NCI-H1694 (cell line): ENCODE data around the gene TRPC5OS.

Experiments used
- DNase-seq: peaks from one replicate; lab custom pipeline; 2025; lab: John Stamatoyannopoulos, UW

TRPC5OS gene

DNA sequence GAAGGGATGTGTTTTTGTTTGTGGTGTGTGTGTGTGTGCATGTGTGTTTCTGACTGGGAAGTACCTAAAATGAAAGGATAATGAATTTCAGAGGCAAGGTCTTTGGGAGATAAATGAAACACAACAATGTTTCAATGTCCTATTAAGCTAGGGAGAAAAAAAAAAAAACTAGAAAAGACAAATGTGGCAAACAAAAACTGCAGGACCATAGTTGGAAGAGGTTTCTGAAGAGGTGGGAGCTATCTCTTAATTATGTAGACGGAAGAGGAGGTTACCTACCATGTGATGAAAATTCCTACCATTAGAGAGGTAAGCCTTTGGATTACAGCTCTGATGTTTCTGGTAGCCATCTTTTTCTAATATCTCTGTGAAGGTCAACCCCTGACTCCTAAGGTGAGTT is at the start of gene TRPC5OS:
TRPC5OS (plus strand) TSS at position 301 of the 400 bp plus-strand sequence. CDS start 25,669 bp downstream, outside the sequence.
- no peak for DNase-seq

DNA sequence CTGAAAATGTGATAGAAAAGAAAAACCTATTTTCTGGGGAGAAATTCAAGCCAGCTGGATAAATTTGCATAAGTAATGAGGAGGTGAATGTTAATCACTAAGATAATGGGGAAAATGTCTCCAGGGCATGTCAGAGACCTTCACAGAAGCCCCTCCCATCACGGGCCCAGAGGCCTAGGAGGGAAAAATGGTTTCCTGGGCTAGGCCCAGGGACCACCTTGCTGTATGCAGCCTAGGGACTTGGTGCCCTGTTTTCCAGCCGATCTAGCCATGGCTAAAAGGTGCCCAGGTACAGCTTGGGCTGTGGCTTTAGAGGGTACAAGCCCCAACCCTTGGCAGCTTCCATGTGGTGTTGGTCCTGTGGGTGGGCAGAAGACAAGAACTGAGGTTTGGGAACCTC is 46.6 kb upstream of the TRPC5OS start:
- DNase-seq = no peak

DNA sequence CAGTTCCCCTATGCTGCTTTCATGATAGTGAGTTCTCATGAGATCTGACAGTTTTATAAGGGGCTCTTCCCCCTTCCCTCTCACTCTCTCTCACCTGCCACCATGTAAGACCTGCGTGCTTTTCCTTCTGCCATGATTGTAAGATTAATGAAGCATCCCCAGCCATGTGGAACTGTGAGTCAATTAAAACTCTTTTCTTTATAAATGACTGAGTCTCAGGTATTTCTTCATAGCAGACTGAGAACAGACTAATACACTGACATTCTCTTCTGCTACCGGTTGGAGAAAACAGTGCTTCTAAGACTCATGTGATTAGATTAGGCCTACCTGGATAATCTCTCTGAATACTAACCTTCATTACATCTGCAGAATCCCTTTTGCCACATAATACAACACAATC is 45.4 kb upstream of the TRPC5OS start:
- DNase-seq = no peak

DNA sequence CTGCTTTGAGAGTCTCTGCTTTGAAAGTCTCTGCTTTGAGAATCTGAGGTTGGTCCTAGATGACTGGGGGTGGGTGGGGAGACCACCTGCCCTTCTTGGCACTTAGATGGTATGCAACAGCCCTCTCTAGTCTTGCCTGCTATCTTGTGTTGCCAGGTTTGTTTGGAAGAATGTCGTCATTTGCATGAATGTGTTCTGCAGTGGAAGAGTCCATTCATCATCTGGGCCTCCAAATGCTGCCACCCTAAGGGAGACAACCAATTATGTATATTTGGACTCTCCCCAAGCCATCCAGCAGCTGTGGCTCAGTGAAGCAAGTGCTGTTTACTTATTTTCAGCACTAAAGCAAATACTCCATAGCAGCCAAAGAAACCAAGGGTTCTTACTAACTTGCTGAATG is 44.6 kb upstream of the TRPC5OS start:
- DNase-seq = peak; percentile 56

DNA sequence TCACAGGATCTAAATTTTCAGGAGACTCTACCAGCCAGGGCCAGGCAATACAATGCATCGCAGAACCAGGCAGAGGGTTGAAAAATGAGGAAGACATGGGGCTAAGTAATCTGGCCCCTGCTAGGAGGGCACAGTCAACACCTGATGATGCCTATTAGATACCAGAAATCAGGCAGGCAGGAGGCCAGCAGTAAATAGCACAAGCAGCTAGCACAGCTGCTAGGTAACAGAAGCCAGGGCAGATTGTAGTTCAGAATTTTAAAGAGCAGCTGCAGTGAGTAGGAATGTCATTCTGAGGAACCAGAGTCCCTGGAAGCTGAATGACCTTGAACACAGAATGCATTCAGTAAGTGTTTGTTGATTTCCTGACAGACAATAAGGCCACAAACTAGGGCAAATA is 38.8 kb upstream of the TRPC5OS start:
- peak; percentile 72 for DNase-seq

DNA sequence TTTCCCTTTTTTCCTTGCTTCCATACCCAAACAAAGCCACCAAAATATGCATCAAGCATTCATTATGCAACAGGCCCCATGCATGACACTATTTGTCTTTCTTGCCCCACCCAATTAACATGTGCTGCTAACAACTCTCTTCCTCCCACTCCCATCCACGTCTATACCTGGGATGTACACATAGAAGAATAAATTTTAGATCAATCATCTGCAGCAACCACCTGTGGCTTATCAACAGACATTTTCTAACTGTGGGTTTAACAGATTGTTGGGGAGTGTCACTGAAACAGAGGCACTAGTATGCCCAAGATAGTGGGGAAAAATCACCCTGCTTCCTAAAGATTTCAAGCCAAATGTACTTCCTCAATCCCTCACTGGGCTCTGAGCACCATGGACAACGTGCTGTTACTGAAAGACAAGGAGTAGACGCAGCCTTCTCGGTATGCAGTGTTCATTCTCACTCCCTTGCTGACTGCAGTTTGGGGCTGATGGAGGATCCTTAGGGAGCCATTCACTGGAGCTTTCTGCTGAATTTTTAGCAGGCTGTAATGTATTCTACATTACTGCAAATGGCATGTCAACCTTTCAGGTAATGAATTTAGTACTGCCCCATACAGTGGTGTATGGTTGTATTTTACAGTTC is 28.4 kb upstream of the TRPC5OS start:
- DNase-seq = no peak

DNA sequence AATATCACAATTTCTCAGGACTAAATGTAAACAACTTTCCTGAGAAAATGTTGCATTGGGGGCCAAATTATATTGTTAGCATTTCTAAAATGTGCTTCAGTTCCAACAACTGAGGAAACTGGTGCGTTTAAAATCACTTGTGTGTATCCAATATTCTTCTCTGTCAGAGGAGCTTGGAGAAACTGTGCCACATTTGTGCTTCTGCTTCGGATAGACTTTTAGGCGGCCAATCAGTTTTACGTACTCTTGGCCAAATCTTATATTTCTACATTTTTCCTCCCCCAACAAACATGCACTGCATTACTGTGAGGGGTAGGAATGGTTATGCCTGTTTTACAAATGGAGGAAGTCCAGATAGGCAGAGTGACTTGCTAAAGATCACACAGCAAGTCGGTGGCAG is 27.4 kb upstream of the TRPC5OS start:
- no peak for DNase-seq

DNA sequence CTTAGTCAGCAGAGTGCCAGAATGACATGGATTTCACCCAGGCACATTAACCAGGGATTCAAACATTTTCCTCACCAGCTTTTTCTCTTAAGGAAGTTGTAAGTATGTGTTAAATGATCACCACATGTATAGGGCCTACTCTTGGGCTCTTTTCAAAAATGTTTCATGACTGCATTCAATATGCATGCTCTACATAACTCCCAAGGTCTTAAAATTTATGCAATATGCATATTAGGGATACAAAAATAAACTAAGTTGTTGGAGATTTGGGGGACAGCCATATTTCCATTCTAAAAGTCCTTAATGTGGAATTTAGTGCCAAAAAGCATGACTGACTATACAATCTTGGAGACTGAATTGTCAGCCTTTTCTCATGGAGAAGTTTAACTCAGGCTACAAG is 25.0 kb upstream of the TRPC5OS start:
- DNase-seq = no peak

DNA sequence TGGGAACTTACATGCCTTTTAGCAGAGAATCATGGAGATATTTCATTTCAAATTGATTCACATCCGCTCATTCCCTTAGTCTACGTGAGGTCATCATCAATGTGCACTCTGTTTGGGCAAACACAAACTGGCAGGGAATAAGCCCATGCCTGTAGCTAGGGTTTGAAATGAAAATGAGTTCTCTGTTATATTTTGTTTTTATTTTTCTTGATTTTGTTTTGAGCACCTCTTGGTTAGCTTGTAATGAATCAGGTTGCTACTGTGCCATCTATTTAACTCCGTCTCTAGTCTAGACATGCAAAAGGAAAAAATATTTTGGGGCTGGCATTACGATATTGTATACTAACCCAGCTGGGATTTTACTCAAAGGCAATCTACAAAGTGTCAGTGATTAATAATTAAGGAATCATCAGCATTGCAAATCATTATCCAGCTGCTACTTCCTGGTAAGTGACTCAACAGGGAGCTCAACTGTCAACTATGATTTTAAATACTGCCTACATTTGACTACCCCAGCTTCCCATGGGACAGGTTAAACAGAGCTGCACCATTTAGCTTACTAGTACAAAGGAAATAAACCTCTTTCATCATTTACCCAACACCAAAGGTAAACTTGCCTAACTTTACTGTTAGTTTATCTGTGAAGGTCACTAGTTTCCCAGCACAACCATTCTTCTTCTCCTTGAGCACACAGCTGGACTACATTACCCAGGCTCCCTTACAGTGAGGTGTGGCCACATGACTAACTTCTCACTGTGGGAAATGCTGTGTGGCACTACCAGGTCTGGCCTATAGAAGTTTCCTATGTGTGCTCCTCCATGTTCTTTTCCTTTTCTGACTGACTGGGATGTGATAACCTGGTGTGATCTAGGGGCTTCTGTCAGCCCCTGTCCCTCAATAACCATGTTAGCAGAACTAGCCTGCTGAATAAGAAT is 21.2 kb upstream of the TRPC5OS start:
- no peak for DNase-seq

DNA sequence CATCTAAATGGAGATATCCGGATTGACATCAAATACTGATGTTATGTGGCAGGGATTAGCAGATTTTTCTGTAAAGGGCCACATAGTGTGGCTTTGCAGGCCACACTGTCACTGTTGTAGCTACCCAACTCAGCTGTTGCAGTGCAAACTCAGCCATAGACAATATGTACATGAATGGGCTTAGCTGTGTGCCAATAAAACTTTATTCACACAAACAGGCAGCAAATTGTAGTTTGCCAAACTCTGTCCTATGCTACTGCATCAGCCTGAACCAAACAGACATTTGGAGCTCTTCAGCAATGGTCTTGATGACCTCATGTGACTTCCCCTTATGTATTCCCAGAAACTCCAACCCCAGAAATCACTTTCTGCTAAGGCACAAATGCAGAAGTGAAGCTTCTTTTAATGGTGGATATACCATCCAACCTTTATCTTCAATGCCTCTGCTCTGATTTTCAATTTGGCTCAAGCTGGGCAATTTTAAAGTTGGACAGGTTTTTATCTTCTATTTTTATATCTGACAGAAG is 18.4 kb upstream of the TRPC5OS start:
- DNase-seq = no peak

DNA sequence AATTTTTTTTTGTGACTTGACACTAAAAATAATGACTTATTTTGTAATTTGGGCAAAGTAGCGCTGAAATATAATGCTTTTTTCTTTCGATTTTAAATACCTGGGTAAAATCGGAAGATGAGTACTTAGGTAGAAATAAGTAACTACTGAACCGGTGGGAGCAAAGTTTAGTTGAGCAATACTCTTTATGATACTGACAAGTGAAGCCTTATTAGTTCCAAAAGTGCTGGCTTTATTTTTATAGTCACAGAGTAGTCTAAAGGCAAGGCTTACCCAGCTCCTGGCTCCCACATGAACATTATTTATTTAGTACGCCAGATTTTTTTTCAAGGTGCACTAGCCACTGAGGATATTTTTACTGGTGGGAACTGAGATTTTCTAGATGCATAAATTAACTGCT is 14.4 kb upstream of the TRPC5OS start:
- no peak for DNase-seq

DNA sequence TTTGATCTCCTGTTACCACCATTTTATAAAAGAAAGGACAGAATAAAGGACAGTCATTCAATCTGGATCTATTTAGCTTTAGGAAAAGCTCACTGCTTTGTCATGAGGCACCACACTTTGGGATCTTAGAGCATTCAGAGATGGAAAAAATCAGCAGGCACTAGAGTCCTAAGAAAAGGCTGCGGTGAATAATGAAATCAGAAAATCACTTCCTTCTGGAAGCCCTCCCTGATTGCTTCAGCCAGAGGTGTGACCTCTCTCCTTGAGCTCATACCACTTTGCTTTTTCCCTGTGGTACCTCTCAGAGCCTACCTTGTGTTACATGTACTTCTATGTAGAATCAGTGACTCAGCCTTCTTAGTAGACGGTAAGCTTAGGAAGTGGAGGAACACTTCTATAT is 8.7 kb upstream of the TRPC5OS start:
- no peak for DNase-seq

DNA sequence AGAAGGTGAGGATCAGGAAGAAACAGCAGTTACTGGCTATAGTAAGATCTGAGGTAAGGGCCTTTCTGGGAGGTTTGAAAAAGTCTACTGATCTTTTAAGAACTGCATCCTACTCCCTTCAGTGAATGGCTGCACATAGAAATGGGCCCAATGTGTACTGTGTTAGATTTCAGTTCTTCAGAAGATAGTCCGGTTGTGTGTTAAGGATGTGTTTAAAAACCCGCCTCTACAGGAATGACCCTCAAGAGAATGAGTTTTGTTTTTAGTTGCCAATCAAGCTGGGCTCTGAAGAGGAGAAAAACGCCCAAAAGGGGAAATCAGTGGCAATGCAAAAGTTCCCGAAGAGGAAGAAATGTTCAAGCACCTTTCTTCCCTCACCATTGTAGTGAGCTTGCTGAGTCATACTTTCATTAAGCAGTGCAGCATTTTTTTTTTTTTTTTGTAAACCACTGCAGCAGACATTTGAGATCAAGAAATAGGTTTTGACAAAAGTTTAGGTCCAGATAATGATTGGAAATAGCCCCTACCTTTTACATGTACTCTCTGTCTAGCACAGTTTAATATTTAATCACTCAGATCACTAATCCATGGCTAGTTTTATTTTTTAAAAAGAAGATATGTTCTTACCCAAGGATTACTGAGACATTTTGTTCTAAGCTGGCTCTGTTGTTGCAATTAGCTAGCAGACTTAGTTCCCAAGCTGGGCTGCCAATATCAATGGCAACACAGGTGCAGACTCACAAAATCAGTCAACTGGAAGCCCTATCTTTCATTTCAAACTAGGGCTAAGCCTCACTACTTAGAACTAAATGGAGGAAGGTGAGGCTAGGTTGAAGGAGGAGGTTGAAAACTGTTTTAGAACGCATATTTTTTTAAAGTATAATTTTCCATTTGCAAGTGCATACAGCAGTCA is 7.0 kb upstream of the TRPC5OS start:
- no peak for DNase-seq

DNA sequence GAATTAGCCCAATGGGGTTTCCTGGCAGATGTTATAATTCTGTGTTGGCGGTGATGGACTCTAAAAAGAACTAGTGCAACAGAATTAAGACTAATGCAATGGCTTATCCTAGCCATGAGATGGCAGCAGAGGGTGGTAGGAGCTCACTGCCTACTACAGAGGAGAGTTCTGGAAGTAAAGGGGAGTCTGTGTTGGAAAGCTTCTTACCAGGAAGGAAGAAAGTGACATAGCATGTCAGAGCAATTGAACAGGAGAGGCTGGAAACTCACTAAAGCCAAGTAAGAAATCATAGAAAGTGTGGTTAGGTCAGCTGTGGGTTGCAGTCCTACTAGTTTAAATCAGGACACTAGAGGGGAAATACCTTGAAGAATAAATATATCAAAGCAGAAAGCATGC is 6.3 kb upstream of the TRPC5OS start:
- DNase-seq = peak; percentile 32

DNA sequence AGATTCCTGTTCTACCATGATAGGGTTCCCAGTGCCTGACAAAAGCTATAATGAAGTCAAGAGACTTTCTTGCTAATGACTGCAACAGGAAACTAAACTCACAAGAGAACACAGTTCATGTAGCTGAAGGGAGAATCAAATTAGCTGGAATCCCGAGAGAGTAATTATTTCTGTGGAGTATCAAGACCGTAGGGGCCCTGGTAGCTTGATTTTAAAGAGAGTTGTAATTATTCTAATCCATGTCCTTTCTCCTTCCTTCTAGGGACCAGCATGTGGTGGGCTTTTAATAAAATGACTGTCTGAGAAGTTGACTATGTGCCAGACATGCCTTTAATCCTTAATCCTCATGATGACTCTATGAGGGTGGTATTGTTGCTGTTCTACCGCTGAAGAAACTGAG is 1.7 kb upstream of the TRPC5OS start:
- DNase-seq = no peak

DNA sequence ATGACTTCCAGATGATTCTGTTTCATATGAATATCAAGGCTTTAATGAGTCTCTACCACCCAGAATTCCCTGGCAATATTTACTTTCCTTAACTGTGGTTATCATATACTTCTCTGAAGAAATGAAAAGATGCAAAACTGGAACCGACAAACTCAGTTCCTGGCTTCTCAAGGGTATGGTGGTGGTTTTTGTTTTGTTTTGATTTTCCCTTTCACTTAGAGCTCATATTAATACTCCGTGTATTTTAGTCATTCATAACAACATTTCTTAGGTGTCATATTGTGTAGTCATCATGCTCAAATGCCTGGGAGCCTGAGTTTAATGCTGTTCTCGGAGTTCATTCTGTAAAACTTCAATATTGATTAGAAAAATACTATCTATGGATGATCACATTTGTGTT is 665 bp downstream of the TRPC5OS start:
- DNase-seq = no peak

DNA sequence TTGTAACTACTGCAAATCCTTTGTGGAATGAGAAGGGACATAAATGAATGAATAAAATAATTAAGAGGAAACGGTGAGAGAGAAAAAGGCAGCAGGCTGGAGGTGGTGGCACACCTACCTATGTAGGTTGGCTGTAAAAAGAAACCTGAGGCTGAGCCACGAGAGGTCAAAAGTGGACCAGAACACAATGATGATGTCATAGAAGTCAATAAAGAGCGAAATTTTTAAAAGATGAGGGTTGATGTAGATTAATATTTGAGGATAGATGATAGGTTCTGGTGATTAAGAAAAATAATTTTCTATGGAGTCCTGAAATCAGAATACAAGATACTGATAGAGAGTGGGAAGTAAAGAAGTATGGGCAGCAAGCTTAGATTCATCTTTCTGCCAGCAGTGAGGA is 1.7 kb downstream of the TRPC5OS start:
- no peak for DNase-seq

DNA sequence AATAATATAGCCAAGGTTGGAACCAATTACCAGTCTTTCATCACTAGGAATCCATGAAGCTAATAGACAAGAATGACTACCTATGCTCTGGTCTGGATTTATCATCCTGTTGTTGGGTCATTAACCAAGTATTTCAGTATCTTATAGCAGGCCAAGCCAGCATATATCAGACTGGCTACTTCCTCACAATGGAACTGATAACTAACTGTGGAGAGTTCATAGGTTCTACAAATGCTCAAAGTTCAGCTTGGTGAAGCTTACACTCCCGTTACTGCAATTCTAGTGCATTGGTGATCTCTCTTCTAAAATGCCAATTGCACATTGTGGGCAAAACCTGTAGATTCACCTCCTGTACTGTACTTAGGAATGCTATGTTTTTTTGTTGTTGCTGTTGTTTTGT is 4.8 kb downstream of the TRPC5OS start:
- no peak for DNase-seq

DNA sequence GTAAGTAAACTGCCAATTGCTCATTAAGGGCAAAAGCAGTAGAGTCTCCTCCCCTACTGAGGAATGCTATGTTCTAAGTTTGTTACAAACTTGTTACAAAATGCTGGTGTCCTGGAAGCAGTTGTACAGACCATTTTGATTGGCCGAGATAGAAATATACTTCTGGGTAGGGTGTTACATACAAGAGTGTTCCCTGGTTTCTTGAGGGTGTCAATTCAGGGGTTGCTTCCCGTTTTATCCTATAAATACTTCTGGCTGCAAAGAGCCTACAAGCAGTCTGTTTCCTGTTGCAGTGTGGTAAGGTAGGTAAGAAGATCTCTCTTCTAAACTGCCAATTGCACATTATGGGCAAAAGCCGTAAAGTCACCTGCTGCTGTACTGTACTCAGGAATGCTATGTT is 5.7 kb downstream of the TRPC5OS start:
- DNase-seq = no peak

DNA sequence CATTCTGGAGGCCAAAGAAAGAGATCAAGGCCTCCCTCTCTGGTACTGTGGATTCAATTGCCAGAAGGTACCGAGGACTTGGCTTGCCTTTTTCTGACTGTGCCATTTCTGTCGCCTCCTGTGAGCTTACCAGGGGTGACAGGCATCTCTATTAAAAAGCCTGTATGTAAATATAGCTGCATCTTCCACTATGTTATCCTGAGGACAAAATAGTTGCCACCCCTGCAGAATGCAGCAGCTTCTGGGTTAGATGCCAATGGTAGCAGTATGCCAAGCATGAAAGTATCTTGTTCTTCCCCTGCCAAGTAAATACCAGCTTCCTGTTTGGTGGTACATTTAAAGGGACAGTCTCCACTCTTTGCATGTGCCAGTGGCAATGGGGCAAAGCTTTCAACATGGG is 10.7 kb downstream of the TRPC5OS start:
- DNase-seq = no peak

DNA sequence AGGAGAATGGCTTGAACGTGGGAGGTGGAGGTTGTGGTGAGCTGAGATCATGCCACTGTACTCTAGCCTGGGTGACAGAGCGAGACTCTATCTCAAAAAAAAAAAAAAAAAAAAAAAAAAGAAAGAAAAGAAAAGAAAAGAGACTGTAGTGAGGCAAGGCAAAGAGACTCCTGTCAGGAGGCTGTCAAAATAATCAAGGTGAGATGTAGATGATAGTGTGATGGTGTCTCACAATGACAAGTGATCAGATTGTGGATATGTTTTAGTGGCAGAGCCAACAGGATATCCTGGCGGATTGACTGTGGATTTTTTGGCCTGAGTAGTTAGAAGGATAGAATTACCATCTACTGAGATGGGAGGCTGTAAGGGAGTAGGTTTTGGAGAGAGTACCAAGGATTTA is 12.6 kb downstream of the TRPC5OS start:
- no peak for DNase-seq

DNA sequence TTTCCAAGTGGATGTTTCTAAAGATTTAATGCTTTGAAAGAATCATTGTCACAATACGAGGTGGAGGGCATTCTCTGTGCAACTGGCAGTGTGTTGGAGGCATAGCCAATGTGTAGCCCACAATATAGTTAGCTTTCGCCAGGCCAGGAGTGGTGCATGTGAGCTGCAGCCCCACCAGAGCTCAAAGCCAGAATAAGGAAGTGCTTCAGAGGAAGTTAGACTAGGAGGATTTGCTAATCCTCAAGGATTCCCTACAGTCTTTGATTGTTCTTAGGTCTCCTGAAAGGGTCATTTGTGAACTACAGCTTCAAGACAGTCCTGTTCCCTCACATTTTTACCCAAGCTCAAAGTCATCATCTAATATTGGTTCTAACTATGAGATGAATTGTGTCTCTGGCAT is 16.4 kb downstream of the TRPC5OS start:
- DNase-seq = no peak
